GM18873 (cell line): ENCODE data around the gene UNC45A.

Experiments
- ATAC-seq: cut with Tn5 transposase; IDR thresholded peaks from one replicate; pipeline ENCODE4 v1.9.1; 2021; ENCODE audit warnings: mild to moderate bottlenecking, moderate library complexity, moderate number of reproducible peaks; ENCODE audit not compliant: unreplicated experiment, low FRiP score

Gene UNC45A

DNA sequence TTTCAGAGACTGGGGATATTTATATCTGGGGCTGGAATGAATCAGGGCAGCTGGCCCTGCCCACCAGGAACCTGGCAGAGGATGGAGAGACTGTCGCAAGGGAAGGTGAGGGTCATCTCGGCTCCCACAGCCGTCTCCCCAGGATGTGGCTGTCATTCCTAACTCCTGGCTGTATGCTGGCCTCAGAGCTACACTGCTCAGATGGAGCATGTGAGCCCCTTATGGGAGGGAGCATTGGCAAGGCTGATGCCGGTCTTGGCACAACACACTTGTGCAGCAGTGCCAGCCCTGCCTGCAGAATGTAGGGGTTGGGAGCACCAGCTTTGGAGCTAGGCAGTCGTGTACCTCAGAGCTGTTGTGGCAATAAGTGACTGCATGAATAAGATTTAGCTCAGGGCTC, 24.8 kb downstream of the UNC45A start:
- ATAC-seq = no peak

DNA sequence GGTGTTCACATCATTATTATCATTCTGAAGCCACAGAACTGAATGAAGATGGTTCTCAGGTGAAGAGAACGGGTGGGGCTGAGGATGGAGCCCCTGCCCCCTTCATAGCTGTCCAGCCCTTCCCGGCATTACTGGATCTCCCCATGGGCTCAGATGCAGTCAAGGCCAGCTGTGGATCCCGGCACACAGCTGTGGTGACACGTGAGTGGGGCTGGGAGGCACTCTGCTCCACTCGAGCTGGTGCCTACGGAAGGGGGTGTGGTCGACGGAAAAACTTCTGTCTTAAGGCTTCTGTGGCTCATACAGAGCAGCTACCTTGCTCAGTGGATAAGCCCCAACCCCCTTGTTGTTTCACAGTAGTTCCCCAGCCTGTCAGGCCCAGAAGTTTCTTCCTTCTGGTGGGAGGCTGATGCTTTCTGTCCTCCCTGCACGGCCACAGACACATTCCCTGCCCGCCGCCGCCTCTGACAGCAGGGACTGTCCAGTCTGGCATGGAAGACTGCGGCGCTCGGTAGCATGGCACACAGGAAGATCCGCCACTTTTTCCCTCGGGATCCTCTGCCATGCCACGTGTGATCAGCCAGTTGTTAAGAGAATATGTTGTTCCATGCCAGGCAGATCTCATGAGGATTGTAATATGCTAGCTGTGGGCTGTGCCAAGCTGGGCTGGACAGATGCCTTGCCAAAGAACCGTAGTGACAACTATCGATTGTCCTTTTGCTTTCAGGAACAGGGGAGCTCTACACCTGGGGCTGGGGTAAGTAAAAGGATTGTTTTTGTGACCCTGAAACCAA, 25.4 kb downstream of the UNC45A start:
- ATAC-seq = no peak

DNA sequence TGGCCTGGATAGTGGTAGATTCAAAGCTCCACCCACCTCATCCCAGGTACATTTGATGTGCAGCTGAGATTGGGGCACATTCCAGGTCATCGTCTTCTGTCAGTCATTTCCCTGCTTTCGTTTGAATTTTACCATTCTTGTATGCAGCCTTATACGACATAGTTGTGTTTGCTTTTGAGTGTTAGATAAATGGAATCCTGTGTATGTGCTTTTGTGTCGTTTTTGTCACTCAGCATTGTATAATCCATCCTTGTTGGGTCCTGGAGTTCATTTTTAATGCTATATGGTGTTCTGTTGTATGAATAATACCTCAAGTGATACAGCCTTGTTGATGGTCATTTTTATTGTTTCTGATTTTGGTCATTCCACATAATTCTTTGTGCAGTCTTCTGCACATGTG, 26.9 kb downstream of the UNC45A start:
- ATAC-seq = no peak

DNA sequence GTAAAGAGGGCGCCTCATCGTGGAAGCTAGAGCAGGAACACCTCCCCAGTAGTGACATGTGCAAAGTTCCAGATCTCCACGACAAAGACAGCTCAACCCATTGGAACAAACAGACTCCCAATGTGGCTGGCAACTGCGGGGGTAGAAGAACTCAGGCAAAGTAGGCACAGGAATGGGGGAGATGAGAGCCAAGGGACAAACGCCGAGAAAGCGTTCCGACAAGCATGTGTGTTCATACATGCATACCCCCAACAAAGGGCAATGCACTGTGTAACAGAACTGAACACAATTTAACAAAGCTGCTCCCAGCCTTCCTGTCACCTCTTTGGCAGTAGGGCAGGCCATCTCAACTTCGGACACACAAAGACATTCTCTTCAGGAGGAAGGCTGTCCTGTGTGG, 31.2 kb downstream of the UNC45A start:
- ATAC-seq = no peak

DNA sequence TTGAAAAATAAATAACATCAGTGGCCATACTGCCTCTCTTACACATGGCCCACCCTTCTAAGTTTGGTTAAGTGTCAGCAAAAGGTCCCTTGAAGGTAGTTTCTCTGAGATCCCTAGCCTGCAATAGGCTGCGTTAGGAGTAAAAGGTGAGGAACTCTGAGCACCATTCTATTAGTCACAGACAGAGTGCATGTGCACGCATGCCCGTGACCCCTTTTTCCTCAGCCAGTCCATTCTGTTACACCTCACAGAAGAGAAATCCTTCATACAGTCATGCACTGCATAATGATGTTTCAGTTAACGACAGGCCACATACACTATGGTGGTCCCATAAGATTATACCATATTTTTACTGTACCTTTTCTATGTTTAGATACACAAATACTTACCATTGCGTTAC, 32.1 kb downstream of the UNC45A start:
- ATAC-seq = no peak

DNA sequence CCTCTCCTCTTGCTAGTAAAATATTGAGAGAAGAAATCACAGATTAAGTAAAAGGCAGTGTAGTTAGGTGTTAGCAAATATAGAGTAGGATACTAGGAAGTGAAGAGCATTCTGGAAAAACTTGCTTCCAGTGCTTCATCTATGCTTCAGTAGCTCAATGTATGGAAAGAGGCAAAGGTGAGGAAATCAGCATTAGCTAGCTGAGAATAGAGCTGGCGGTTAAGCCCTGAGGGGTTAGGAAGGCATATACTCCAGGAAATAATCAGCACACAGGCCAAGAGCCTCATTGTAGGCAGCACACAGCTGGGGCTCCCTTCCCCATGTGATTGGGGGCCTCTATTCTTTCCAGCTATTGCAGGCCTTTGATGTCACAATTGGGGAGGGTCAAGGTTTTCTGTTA, 33.3 kb downstream of the UNC45A start:
- no peak for ATAC-seq

DNA sequence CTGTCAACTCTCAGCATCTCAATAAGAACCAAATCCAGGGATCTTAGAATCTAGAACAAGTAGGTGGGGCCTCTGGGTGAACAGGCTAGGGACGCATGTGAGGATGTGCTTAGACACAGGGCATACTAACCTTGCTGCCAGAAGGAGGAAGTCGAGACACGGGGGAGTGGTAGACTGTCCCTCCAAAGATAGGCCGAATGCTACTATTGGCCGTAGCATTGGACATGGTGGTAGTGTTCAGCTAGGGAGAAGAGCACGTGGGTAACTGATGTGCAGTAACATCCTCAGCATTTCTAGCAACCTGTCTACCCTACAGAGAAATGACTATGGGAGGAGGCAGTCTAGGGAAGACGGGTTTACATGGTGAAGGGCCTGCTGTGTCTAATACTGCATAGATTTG, 35.2 kb downstream of the UNC45A start:
- ATAC-seq = no peak

DNA sequence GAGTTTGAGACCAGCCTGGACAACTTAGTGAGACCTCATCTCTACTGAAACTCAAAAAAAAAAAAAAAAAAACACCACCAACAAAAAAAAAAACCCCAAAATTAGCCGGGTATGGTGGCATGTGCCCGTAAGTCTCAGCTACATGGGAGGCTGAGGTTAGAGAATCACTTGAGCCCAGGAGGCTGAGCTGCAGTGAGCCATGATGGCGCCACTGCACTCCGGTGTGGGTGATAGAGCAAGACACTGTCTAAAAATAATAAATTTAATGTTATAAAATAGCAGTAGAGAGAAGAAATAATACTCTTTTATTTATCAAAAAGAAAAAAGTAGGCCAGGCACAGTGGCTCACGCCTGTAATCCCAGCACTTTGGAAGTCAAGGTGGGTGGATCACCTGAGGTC, 37.0 kb downstream of the UNC45A start:
- no peak for ATAC-seq

DNA sequence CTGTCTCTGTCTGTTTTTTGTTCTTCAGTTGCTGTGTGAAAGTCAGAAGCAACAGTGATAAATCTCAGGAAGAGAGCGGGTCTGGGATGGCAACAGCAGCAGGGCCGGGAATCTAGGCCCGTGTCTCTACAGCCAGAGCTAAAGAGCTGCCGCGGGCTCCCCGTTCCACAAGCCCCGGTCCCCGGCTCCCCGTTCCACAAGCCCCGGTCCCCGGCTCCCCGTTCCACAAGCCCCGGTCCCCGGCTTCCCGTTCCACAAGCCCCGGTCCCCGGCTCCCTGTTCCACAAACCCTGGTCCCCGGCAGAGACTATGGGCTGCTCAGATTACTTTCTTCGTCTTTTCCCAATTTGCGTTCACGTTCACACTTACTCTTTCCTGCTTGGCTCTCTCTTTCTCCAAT, 39.1 kb downstream of the UNC45A start:
- ATAC-seq = no peak

DNA sequence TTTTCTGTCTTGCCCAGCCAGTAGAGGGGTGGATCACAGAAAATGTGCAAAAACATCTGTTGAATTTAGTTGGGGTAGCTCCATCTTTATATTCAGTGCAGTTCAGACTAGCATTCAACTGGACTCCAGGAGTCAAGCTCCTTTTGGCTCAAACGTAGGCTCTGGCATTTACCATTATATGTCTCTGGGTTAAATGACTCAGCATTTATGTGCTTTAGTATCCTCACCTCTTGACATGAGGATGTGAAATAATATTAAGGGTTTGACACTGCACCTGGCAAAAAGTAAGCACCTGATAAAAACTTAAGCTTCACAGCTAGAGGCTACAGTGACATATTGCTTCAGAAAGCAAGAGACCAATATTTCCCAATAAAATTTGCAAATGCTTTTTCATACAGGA, 44.5 kb downstream of the UNC45A start:
- no peak for ATAC-seq

DNA sequence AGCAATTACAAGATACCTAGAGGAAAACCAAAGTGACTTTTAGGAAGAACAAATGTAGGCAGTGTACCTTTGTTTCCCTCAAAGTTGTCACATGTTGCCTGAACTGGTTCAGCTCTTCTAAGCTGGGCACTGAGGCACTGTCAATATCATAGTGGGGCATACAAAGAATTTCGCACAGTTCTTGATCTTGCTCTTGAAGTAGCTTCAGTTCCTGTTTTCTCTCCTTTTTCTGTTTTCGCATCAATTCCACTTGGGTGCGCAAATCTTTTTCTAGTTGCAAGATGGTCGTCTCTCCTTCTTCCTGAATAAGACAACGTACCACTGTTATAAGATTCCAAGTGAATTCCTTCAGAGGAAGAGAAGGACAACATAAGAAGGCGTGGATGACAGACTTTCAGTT, 46.6 kb downstream of the UNC45A start:
- no peak for ATAC-seq

DNA sequence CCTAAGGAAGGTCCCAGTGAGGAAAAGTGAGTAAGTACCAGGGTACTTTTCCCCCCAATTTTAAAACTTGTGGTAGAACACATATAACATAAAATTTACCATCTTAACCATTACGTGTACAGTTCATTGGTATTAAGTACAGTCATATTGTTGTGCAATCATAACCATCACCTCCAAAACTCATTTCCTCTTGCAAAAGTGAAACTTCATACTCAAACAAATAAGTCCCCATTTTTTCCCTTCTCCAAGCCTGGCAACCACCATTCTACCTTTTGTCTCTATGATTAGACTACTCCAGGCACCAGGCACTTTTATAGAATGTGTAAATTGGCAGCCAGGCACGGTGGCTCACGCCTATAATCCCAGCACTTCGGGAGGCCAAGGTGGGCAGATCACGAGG, 47.0 kb downstream of the UNC45A start:
- no peak for ATAC-seq

DNA sequence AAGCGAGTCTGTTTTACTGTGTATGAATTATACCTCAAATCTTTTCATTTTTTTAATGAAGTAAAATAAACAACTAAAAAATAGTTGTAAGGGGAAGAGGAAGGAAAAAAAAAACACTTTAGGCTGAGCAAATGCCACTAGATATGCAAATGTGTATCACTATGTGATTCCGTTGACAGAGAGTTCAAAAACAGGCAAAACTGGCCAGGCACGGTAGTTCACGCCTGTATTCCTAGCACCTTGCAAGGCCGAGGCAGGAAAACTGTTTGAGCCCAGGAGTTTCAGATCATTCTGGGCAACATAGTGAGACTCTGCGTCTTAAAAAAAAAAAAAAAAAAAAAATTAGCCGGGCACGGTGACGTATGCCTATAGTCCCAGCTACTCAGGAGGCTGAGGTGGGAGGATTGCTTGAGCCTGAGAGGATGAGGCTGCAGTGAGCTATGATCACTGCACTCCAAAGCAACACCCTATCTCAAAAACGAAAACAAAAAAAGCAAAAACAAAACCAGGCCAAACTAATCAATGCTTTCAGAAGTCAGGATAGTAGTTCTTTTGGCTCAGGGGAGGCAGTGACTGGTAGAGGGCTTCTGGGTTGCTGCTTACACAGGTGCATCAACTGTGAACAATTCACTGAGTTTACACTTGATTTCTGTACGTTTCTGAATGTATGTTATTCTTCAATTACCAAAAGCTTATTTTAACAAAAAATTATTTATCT, 51.9 kb downstream of the UNC45A start:
- peak; percentile 48 for ATAC-seq

DNA sequence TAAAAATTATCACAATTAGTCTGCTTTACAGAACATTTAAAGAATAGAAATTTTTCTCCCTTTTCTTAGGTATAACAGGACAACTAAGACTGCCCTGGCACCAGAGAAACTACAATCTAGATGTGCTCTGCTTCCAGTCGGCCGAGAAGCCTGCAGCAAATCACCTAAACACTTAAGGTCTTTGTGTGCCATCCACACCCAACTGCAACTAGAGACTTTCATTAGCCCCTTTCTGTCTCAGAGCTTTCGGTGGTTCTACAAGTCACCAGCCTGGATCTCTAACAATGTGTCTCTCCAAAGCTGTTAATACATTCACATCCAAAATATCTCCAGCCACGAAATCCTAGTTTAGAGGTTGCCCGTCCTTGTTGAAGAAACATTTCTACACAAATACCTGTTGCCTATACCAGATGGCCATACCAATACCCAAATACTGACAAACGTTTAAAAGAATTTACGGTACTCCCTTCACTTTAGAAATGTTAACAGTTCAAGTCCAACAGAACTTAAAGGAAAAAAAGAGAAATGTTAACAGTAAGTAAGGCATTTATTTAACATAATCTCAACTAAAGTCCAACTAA, 52.6 kb downstream of the UNC45A start:
- ATAC-seq = no peak

DNA sequence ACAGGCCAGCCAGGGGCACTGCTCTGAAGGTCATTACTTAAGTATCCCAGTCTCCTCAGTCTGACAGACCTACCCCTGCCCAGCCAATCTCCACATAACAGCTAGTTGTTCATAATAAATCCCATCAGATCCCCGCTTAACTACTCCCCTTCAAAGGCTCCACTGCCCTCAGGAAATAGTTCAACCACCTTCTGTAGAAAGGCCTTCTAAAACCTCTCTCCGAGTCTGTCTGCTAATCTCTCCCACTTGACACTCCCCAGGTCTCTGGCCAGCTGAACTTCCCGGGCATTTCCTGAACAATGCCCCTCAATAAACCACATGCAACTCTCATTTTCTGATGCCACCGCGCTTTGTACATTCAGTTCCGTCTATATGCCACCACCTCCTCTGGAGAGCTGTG, 53.2 kb downstream of the UNC45A start:
- ATAC-seq = no peak

DNA sequence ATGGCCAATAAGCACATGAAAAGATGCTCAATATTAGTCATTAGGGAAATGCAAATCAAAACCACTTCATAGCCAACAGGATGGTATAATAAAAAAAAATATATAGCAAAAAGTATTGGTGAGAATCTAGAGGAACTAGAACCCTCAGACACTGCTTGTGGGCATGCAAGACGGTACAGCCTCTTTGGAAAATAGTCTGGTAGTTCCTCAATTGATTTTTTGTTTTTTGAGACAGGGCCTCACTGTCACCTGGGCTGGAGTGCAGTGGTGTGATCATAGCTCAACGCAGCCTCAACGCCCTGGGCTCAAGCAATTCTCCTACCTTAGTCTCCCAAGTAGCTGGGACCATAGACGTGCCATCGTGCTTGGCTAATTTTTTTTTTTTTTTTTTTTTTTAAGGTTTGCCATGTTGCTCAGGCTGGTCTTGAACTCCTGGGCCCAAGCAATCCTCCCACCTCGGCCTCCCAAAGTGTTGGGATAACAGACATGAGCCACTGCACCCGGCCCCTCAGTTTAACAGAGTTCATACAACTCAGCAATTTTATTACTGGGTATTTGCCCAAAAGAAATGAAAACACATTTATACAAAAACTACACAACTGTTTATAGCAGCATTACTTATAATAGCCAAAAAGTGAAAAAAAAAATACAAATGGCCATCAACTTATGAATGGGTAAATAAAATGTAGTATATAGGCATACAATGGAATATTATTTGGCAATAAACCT, 54.1 kb downstream of the UNC45A start:
- no peak for ATAC-seq

DNA sequence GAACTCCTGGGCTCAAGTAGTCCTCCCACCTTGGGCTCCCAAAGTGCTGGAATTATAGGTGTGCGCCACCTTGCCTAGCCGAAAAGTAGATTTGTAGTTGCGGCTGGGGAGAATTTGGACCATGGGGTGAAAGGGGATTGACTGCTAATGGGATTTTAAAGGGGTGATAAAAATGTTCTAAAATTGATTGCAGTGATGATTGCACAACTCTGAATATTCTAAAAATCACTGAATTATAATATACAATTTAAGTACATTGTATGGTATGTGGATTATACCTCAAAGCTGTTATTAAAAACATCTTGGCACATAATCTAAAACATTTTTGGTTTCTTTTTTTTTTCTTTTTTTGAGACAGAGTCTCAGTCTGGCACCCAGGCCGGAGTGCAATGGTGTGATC, 55.4 kb downstream of the UNC45A start:
- ATAC-seq = no peak

DNA sequence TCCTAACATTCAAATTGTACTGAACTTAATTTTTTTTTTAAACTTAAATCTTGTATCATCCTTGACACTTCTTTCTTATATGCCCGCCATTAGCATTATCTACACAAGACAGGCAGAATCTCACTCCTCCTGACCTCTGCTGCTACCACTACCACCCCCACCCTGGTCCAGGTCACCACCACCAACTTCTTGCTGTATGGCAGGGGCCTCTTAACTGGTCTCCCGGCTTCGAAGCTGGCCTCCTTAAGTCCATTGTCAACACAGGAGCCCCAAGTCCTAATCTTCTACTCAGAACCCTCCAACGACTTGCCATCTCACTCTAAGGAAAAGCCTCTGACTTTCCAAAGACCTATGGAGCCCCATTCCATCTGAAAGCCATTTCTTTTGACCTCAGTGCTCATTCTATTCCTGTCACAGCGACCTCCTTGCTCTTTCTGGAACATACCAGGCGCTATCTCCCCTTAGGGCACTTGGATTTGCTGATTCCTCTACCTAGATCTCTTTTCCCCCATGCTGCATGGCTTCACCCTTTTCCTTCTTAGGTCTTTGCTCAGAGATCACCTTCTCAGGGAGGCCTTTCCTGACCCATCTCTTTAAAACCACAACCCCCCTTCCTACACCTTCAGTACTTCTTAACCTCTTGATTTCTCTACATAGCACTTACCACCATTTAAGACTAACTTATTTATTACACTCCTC, 56.7 kb downstream of the UNC45A start:
- no peak for ATAC-seq

DNA sequence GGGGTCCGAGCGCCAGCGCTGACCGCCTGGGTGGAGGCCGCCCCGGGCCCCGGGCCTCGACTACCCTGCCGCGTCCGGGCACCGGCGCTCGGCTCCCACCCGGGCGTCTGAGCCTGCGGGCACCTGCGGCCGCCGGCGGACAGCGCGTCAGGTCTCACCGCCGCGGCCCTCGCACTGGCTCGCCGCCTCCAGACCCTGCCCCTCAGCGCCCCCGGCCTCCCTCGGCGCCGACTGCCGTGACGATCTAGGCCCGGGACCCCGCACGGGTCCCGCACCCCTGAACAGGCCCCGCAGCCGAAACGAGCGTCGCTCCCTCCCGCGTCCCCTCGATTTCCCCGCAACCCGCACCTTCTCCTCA, 59.0 kb downstream of the UNC45A start:
- ATAC-seq = no peak

DNA sequence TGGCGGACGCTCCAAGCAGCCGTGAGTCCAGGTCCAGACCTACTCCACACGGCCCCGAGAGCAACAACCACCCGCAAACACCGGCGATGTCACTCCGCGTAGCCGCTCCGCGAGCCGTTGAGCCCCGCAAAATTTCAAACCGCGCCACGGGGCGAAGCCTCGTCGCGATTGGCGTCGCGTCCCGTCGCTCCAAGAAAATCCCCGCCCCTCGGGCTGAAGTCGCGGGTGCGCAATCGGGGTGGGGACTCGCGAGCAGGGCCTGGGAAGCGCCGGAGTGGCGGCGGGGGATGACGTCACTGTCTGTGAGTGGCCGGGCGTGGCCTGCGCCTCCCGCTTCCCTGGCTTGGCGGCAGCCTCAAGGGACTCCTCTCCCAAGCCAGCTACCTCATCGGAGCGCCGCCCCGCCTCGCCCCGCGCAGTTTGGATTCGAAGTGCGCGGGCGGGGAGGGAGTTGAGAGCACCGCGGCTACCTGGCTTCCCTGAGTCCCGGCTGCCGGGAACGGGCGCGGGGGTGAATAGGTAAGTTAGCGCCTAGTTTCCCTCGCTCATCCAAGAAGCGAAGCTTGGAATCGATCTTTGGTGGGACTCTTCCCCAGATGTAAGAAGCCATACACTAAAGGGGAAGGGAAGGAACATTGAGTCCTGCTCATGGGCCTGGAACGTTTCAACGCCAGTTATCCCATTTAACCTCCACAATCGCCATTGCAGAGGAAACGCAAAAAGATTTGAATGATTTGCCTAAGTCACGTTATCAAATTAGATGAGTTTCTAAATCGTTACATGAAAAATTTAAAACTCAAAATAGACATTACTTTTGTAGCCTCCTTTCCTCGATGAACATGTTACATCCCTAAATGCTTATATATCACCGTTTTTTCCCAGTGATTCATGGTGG, 59.6 kb downstream of the UNC45A start, which contains the start of gene PRC1:
Gene PRC1 (minus strand): TSS at position 119 of the 895 bp plus-strand sequence. CDS start 118 bp downstream, at position 1.
- peak; percentile 91 for ATAC-seq
